SK-N-SH treated with all-trans-retinoic acid at 6 μM for 48 hours (cell line): ENCODE results near the gene SSX4B.
"Not testable (repeated sequence)": the region's sequence is repeated elsewhere in the genome, so short reads cannot be mapped to it uniquely, and the experiment has no call there.

Experiments used
- ISL1 ChIP-seq: fragments of 250-450 bp; sonication (Bioruptor Pico); IDR thresholded peaks from 2 replicates; pipeline ENCODE4 v2.1.2; 2022; ENCODE audit warnings: mild to moderate bottlenecking, moderate library complexity
- PPARA ChIP-seq: fragments of 250-450 bp; sonication (Bioruptor Pico); IDR thresholded peaks from 2 replicates; pipeline ENCODE4 v1.5.0; 2020; ENCODE audit warnings: mild to moderate bottlenecking, borderline replicate concordance
- ZFP3 ChIP-seq: fragments of 250-450 bp; sonication (Bioruptor Pico); IDR thresholded peaks from 2 replicates; pipeline ENCODE4 v1.5.0; 2020; ENCODE audit warnings: mild to moderate bottlenecking, moderate library complexity
- TF ChIP-seq, protein P1 (sequence below): fragments of 250-450 bp; sonication (Bioruptor Pico); IDR thresholded peaks from 2 replicates; pipeline ENCODE4 v1.8.0; 2020; ENCODE audit warnings: mild to moderate bottlenecking, moderate library complexity, borderline replicate concordance
- TF ChIP-seq, protein P2 (sequence below): fragments of 250-450 bp; sonication (Bioruptor Pico); IDR thresholded peaks from 2 replicates; pipeline ENCODE4 v1.5.0; 2020; ENCODE audit warnings: mild to moderate bottlenecking, moderate library complexity

DNA sequence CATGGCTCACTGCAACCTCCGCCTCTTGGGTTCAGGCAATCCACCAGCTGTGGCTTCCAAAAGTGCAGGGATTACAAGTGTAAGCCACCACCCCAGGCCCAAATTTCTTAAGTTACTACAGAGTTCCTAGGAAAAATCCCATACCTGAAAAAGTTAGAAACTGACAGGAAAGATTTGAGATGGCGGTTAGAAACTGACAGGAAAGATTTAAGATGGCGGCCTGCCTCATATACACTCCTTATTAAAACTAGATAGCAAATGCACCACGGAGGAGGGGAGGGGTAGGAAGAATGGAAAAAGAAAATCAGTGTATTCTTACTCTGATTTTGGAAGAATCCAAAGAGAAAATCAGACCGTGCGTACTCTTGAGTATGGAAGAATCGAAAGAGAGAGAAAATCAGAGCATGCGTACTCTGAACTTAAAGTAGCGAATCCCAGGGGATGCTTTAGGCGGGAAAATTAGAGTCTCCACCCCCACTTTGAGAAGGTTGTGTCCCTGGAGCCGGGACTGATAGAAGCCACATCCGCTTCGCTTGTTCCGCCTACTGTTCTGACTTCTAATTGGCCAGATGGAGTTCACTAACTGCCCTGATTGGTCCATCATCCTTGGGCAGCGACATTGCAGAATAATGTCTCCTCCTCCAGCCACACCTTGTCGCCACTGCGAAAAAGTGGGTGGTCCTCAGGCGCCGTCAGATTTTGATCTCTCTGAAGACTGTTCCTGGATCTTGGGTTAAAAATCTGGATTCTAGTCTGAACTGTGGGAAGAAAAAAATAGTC, 55.3 kb downstream of the SSX4B start, which contains the start of gene SSX3:
- TF ChIP-seq PPARA (CRISPR knock-in tag); ZFP3; ISL1: not testable (repeated sequence)
- TF ChIP-seq, protein P1, sequence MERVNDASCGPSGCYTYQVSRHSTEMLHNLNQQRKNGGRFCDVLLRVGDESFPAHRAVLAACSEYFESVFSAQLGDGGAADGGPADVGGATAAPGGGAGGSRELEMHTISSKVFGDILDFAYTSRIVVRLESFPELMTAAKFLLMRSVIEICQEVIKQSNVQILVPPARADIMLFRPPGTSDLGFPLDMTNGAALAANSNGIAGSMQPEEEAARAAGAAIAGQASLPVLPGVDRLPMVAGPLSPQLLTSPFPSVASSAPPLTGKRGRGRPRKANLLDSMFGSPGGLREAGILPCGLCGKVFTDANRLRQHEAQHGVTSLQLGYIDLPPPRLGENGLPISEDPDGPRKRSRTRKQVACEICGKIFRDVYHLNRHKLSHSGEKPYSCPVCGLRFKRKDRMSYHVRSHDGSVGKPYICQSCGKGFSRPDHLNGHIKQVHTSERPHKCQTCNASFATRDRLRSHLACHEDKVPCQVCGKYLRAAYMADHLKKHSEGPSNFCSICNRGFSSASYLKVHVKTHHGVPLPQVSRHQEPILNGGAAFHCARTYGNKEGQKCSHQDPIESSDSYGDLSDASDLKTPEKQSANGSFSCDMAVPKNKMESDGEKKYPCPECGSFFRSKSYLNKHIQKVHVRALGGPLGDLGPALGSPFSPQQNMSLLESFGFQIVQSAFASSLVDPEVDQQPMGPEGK (CRISPR knock-in tag), result not testable (repeated sequence)
- TF ChIP-seq, protein P2, sequence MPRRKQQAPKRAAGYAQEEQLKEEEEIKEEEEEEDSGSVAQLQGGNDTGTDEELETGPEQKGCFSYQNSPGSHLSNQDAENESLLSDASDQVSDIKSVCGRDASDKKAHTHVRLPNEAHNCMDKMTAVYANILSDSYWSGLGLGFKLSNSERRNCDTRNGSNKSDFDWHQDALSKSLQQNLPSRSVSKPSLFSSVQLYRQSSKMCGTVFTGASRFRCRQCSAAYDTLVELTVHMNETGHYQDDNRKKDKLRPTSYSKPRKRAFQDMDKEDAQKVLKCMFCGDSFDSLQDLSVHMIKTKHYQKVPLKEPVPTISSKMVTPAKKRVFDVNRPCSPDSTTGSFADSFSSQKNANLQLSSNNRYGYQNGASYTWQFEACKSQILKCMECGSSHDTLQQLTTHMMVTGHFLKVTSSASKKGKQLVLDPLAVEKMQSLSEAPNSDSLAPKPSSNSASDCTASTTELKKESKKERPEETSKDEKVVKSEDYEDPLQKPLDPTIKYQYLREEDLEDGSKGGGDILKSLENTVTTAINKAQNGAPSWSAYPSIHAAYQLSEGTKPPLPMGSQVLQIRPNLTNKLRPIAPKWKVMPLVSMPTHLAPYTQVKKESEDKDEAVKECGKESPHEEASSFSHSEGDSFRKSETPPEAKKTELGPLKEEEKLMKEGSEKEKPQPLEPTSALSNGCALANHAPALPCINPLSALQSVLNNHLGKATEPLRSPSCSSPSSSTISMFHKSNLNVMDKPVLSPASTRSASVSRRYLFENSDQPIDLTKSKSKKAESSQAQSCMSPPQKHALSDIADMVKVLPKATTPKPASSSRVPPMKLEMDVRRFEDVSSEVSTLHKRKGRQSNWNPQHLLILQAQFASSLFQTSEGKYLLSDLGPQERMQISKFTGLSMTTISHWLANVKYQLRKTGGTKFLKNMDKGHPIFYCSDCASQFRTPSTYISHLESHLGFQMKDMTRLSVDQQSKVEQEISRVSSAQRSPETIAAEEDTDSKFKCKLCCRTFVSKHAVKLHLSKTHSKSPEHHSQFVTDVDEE (CRISPR knock-in tag), result not testable (repeated sequence)
